HS-27A (cell line): Measurements from ENCODE around the gene RNF31.
"Not testable (repeated sequence)": the region's sequence is repeated elsewhere in the genome, so short reads cannot be mapped to it uniquely, and the experiment has no call there.

Experiments
- DNase-seq: peaks from one replicate; pipeline ENCODE4 v3.0.0-alpha.2; 2012; ENCODE audit warnings: low read depth, missing footprints

RNF31 gene

DNA sequence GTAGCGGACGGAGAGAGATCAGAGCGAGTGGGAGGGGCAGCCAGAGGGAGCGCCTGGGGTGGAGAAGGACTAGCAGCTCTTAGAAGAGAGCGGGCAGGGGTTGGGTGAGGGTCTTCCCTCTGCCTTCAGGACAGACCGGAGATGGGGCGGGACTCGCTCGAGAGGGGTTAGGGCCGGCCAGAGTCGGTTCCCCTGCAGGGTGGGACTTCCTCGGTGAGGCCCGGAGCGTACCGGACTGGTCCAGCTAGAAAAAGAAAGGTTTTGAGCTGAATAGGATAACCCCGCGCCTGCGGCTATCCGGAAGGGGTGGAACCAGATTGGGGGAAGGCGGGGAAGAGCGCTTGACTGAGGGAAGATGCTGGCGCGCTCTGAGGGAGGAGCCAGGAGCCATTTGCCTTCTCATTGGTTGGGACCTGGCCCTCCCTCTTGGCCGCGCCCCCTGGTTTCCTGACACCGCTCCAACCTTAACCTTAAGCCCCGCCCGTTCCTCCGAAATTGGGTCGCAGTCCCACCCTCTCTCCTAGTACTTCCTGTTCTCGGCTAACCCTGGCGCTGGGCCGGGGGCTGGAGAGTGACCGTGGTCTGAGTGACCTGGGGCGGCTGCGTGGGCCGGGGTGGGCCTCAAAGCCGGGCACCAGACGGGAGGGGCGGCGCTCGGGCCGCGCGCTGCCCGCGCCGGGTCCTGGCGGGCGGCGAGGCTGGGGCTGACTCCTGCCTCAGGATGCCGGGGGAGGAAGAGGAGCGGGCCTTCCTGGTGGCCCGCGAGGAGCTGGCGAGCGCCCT lies at the start of gene RNF31:
TSS of gene RNF31 (plus strand) at position 521 of the 783 bp plus-strand sequence. CDS start at position 722, 201 bp downstream.
- DNase-seq: peak; percentile 96

DNA sequence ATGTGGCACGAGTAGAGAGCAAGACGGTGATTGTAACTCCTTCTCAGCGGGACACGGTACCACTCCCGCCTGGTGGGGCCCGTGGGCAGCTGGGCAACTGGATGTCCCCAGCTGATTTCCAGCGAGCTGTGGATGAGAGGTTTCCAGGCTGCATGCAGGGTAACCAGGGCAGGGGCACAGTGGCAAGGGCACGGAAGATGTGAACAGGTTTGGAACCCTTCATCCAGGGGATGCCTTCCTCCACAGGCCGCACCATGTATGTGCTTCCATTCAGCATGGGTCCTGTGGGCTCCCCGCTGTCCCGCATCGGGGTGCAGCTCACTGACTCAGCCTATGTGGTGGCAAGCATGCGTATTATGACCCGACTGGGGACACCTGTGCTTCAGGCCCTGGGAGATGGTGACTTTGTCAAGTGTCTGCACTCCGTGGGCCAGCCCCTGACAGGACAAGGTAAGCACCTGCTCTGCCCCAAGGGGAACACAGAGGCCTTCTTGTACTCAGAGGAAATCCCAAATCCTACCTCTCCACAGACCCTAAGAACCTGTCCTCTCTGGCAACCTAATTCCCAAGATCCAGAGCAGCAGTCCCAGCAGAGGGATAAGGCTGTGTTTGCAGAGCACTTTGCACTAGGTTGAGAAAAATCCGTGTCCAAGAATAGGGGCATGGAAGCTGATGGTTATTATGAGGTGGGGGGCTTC lies 48.9 kb upstream of the RNF31 start:
- DNase-seq: no peak

DNA sequence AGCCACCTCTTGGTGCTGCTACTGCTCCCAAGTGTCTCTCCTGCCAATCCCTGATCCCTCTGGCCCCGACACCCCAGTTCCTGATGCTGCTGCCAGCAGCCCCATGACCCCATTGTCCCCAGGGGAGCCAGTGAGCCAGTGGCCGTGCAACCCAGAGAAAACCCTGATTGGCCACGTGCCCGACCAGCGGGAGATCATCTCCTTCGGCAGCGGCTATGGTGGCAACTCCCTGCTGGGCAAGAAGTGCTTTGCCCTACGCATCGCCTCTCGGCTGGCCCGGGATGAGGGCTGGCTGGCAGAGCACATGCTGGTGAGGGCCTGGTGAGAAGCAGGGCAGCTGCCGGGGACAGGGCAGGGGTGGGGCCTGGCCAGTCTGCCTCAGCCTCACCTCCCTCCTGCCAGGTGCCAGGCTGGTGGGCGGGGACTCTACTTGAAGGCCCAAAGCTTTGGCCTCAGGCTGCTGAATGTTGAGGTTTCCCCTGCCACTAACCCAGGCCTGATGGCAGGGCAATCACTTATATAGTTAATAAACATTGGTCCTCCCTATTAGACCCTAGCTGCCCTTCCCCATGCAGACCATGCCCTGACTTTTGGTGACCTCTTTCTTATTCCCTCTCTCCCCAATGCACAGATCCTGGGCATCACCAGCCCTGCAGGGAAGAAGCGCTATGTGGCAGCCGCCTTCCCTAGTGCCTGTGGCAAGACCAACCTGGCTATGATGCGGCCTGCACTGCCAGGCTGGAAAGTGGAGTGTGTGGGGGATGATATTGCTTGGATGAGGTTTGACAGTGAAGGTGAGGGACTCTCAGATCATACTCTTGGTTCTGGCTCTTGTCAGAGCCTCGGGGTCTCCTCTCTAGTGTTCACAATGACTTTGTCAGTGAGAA lies 48.1 kb upstream of the RNF31 start:
- no peak for DNase-seq

DNA sequence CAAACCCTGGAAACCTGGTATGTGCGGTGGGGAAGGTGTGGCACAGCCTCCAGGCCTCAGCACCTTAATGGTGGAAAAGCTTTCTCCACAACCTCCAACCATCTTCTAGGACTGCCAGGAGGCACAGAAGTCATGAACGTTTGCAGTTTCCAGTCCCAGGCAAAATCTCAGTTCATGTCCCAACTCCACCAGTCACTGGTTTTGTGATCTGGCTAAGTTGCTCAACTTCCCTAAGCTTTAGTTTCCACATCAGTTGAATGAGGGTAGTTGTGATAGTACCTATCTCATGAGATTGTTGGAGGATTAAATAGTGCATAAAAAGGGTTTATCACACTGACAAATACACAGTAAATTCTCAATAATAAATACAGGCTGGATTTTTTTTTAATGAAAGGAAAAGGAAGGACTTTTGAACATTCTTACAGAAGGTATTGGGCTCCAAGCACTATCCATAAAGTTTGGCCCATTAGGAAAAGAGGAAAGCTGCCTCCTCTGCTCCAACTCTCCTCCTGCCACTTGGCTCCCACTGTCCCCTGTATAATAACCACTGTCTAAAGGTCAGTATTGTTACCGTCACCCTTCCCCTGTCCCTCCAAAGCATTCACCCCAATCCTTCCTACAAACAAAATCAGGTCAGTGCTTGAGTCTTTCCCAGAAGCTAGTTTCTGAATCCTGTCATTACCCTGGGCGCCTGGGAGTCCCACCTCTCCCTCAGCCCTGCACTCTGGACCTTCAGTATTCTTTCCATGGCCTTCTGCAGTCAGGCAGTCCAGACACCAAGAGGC lies 46.9 kb upstream of the RNF31 start:
- DNase-seq: no peak

DNA sequence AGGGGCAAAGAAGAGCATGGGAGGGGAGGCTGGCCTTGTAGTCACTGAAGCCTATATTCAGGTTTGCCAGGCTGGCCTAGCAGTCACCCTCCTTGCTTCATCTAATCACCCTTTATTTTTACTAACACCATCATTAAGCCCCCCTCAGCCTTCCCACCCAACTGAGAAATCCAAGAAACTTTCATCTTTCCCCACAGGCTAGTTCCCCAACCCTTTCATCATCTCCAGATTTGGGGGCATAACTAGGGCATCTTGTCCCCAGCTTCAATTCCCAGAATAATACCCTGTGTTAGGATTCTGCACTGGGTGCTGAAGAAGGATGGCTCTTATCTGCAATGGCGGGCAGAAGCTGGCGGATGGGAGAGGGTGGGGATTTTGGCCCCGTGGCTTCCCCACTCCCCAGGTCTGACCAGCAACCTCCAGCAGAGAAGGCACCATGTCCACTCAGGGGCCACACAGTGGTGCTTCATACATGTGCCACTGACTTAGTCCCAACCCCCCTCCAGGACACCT lies 46.3 kb upstream of the RNF31 start:
- no peak for DNase-seq

DNA sequence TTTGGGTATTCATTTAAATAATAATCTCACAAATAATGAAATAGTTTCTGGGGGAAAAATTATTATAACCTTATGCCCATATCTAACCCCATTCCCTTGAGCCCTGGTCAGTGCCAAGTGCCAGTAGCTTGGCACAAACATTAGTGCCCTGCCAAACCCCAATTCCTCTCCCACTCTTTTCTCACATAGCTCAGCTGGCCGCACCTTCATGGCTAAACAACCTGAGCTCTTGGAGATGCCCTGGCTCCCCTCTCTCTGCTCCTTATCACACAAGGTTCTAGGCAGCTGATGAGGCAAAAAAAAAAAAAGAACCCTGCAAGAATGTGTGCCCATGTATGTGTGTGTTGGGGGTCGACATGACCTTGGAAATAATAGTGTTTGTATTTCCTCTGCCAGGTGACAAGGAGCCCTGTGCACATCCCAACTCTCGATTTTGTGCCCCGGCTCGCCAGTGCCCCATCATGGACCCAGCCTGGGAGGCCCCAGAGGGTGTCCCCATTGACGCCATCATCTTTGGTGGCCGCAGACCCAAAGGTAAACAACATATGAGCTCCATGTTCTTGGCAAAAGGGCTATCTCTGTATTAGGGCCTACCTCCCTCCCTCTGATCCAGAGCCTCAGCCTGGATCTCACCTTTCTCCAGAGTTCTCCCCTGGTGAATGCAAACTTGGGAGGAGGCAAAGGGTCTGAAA lies 44.8 kb upstream of the RNF31 start:
- no peak for DNase-seq

DNA sequence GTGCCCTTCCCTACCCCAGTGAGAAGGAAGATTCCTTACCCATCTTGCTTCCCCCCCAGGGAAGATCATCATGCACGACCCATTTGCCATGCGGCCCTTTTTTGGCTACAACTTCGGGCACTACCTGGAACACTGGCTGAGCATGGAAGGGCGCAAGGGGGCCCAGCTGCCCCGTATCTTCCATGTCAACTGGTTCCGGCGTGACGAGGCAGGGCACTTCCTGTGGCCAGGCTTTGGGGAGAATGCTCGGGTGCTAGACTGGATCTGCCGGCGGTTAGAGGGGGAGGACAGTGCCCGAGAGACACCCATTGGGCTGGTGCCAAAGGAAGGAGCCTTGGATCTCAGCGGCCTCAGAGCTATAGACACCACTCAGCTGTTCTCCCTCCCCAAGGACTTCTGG lies 43.8 kb upstream of the RNF31 start:
- no peak for DNase-seq

DNA sequence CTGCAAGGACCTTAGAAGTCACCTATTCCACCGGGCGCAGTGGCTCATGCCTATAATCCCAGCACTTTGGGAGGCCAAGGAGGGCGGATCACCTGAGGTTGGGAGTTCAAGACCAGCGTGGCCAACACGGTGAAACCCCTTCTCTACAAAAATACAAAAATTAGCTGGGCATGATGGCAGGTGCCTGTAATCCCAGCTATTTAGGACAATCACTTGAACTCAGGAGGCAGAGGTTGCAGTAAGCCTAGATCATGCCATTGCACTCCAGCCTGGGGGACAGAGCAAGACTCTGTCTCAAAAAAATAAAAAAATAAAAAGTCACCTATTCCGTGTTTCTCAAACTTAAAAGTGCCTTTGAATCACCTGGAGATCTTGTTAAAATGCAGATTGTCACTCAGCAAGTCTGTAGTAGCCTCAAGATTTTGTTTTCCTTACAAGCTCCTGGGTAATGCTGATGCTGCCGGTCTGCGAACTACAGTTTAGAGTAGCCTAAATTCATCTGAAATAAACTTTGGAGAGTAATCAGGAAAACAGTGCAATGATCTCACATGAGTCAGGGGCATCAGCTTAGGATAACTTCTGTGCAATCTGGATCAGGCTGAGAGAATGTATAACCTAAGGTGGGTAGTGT lies 41.6 kb upstream of the RNF31 start:
- DNase-seq: not testable (repeated sequence)

DNA sequence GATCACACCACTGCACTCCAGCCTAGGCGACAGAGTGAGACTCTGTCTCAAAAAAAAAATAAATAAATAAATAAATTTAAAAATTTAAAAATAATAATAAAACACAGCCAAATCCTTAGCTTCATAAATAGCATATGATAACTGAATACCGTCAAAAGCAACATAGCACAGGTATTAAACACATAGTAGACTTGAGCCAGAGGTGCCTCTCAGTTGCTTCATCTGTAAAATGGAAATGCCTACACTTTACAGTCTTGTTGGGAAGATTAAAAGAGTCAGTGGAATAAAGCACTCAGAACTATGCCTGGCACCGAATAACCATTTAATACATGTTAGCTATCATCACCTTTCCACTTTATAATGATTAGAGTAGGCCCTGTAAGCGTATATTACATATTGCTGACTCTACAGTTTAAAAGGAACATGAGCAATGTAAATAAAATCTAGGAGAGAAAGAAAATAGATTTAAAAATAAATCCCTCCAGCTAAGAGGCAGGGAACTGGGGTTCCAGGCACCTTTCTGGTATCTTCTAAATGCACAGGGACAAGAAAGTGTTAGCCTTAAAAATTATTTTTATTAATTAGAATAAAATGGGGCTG lies 40.5 kb upstream of the RNF31 start:
- DNase-seq: no peak

DNA sequence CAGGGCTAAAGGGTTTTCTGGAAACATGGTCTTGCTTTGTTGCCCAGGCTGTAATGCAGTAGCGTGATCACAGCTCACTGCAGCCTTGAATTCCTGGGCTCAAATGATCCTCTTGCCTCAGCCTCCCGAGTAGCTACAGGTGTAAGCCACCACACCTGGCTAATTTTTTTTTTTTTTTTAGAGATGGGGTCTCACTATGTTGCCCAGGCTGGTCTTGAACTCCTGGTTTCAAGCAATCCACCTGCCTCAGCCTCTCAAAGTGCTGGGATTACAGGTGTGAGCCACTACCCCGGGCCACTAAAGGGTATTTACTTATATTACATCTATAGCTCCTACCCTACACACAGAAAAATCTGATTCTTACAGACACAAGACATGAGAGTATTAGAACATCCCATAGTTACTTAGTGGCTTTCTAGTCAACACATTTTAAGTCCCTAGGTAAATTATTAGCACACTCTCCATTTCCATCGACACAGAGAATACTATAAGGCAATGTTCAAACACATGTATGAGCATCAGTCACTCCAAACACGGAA lies 38.9 kb upstream of the RNF31 start:
- DNase-seq: no peak

DNA sequence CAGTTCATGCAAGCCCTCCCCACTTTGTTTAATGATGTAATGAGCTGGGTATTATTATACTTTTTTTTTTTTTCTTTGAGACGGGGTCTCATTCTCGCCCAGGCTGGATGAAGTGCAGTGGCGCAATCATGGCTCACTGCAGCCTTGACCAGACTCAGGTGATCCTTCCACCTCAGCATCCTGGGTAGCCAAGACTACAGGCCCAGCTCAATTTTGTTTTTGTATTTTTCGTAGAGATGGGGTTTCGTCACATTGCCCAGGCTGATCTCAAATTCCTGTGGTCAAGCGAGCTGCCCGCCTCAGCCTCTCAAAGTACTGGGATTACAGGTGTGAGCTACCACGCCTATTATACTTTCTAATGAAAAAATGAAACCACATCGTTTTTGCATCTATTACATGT lies 37.2 kb upstream of the RNF31 start:
- DNase-seq: no peak

DNA sequence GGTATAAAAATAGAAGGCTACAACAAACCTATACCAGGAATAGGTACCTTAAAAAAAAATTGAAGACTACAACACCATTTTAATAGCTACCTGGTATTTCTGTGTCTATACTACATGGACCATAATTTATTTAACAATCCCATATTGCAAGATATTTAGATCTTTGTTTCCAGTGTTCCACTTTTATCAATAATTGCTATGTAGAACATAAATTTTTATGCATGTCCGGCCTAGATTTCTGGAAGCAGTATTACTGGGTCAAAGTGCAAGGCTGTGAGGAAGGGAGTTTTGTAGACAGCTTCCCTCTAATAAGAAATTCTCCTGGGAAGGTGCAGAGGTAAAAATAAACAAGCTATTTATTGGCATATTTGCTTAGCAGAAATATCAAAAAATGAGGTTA lies 36.8 kb upstream of the RNF31 start:
- DNase-seq: no peak

DNA sequence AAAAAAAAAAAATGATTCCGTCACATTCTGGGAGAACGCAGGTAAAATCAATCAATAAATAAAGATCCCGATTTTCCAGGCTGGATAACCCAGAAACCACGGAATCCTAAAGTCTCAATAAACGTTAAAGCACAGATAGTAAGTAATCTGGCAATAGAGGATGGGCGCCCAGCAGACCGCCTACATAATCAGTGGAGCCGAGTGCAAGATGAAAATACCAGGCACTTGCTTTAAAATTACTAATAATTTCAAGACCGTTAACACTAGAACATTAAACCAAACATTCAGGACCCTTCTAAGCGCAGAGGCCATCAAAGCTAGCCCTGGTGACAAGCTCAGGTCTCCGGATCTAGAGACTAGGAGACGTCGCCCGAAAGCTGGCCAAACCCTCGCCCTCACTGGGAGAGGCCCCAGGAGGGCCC lies 33.9 kb upstream of the RNF31 start:
- no peak for DNase-seq

DNA sequence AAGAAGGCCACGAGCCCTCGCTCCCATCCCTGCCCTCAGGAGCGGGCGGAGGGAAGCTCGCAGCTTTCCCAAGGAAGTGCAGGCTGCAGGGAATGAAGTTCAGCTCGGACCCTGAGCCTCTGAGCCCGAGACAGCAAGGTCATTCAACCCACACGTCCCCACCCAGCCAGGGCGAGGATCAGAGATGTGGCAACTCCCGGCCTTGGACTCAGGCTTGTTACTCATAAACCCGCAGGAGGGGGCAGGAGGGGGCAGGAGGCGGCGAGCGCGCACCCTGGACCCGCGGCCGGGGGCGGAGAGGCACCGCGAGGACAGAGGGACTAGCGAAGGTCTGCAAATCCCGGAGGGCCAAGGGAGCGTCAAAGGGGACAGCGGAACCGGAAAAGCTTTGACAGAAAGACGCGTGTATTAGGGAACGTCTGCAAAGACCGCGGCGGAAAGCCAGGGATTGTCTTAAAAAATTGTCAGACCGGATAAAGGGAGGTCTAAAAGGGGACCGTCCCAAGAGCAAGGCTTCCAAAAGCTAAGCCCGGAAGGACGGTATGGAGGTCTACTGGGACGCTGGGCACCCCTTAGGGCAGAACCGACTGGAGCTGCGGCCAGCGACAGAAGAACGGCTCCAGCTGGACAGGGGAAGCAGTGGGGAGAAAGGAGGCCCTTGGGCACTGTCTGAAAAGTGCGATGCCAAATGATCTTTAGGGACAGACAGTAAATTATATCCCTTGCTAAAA lies 33.3 kb upstream of the RNF31 start:
- peak; percentile 92 for DNase-seq

DNA sequence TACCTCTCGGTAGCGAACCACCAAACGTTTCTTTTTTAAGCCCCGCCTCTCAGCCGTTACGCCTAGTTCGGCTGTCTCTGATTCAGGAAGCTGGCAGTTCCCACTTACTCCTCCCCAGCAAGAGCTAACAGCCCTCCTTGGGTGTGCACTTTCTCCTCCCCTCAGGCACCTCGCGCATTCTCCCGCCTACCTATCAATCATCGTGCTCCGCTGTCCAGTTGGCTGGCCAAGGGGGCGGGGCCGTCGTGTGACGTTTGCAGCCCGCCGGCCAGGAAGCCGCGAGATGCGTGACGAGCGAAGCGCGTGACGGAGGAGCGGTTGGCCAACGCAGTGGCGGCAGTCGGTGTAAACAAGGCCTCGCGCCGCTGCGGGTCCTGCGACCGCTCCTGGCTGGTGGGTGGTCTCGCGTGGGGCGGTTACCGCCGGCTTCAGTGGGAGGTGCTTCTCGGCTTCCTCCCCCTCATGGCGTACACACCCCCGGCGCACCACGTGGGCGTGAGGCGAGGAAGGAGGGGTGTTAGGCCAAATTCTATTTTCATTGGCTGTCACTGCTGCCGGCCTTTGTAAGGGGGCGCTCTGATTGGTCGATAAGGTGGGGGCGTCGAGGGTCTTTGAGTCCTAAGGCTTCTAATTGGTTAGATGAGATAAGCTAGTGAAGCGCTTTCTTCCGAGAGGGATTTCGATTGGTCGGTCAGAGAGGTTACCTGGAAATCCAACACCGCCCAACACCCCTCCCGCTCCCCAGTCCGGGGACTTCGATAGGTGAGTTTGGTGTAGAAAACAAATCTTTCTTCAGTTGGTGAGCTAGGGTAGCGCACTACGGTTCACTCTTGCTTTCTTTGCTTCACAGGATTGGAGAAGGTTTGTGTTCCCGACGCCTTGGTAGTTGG lies 32.5 kb upstream of the RNF31 start, which contains the start of the genes DCAF11 and NRL:
TSS of gene DCAF11 (plus strand) at position 246 of the 890 bp plus-strand sequence. CDS start 818 bp downstream, outside the sequence.
TSS of gene NRL (minus strand) at position 418 of the 890 bp plus-strand sequence. CDS start 32,101 bp downstream, outside the sequence.
- peak; percentile 99 for DNase-seq

DNA sequence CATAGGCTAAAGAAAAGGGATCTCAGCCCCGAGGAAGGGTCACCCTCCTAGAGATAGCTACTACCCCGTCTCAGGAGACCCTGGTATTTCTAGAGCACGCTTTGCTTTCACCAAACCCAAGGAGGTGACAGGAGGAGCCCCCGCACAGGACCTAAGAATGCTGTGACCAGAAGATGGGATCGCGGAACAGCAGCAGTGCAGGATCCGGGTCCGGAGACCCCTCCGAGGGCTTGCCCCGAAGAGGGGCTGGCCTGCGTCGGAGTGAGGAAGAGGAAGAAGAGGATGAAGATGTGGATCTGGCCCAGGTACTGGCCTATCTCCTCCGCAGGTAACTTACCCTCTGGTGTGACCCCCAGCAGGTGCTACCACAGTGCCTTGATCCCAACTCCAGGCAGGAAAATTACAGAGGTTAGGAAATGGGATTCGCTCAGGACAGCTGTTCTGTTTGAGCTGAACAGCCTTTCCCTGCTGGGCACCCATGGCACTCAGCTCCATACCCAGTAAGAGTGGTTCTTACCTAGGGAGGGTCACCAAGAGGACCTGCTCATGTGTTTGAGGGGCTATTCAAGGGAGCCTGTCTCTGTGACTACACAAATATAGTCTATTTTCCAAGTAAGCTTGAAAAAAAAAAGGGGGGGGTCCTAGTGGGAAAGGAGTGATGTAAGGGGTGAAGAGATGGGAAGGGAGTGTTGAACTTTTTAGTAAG lies 31.7 kb upstream of the RNF31 start:
- DNase-seq: no peak
